Panc1 (cell line): ENCODE data around the gene ENTHD1. TPM values are rescaled to one million over a fixed set of nuclear protein-coding genes. Genes with fewer than 3 reads are reported as not detected.

Experiments used
- ATAC-seq: fragments of 200-7000 bp; cut with Tn5 transposase; 2 replicates; pipeline ENCODE4 v1.9.1; 2020; ENCODE audit warnings: mild to moderate bottlenecking, moderate library complexity
- BruUV-seq: library from RNA; stranded (reverse); fragments of 400-500 nt; replicated peaks from 2 replicates; lab custom pipeline; 2021; lab: Mats Ljungman, UMichigan
- CTCF ChIA-PET: fragments of 300-600 bp; sonication (Branson Sonifier 250); formaldehyde crosslinking; loops from one replicate; lab custom pipeline; 2022; ENCODE audit warnings: antibody characterized with exemption; lab: Charles Lee
- POLR2A ChIA-PET: fragments of 300-600 bp; sonication (Branson Sonifier 250); formaldehyde crosslinking; loops from one replicate; lab custom pipeline; 2022; ENCODE audit warnings: antibody characterized with exemption; lab: Charles Lee
- DNase-seq: peaks from one replicate; pipeline ENCODE4 v3.0.0-alpha.2; 2010; ENCODE audit warnings: low read depth, low spot score
- H3K27ac ChIP-seq: 2 replicates; pipeline ENCODE4 v1.5.1; 2011; ENCODE audit warnings: mild to moderate bottlenecking, low read length, inconsistent platforms
- H3K27me3 ChIP-seq: fragments of 200-500 bp; sonication (Bioruptor generic); 2 replicates; pipeline ENCODE4 v1.6.0; 2014; ENCODE audit warnings: low read length, inconsistent platforms; ENCODE audit not compliant: control insufficient read depth, insufficient read depth
- H3K36me3 ChIP-seq: fragments of 200-500 bp; sonication (Bioruptor generic); 2 replicates; pipeline ENCODE4 v1.5.1; 2014; ENCODE audit warnings: inconsistent platforms, mild to moderate bottlenecking, low read length, moderate library complexity; ENCODE audit not compliant: control insufficient read depth, insufficient read depth
- H3K4me1 ChIP-seq: 2 replicates; pipeline ENCODE4 v1.5.1; 2011; ENCODE audit warnings: inconsistent platforms, mild to moderate bottlenecking, low read length, moderate library complexity; ENCODE audit not compliant: control insufficient read depth, insufficient read depth
- H3K4me3 ChIP-seq, 2 experiments: 2 replicates each; pipeline ENCODE4 v1.5.1; 2011 to 2012; ENCODE audit warnings: low read depth in 2 of 2, low read length in 2 of 2, mild to moderate bottlenecking in 2 of 2, inconsistent platforms in 1 of 2, moderate library complexity in 1 of 2
- H3K9me3 ChIP-seq: fragments of 200-500 bp; sonication (Bioruptor generic); 2 replicates; pipeline ENCODE4 v1.5.1; 2014; ENCODE audit warnings: low read depth, mild to moderate bottlenecking, inconsistent platforms, low read length, moderate library complexity; ENCODE audit not compliant: control insufficient read depth, insufficient read depth
- POLR2AphosphoS5 ChIP-seq: IDR thresholded peaks from 2 replicates; pipeline ENCODE4 v1.6.1; 2012; ENCODE audit warnings: mild to moderate bottlenecking, low read depth, low read length, moderate library complexity
- TCF7L2 ChIP-seq: IDR thresholded peaks from 2 replicates; pipeline ENCODE4 v1.6.1; 2011; ENCODE audit warnings: mild to moderate bottlenecking, low read depth, low read length, inconsistent platforms
- in situ Hi-C: cut with HindIII; loops from 2 replicates; pipeline ENCODE4 v1.10.0; 2016; ENCODE audit warnings: low sequenced_read_pairs, low pct_unique_long_range_greater_than_20kb
- intact Hi-C: fragments of 100-400 bp; cut with micrococcal nuclease; formaldehyde crosslinking; loops from one replicate; pipeline ENCODE4 v1.10.0; 2022; ENCODE audit not compliant: unreplicated experiment
- total RNA-seq: library from RNA; stranded (reverse); gene quantifications from one replicate; pipeline ENCODE4 v1.2.1, GENCODE V29; 2021; ENCODE audit not compliant: unreplicated experiment
- TF ChIP-seq, protein P1 (sequence below): fragments of 450-650 bp; IDR thresholded peaks from 2 replicates; pipeline ENCODE4 v1.5.1; 2017; ENCODE audit warnings: mild to moderate bottlenecking
- TF ChIP-seq, protein P2 (sequence below), 2 experiments: IDR thresholded peaks; 2 replicates each; pipeline ENCODE4 v1.6.1; 2011 to 2012; ENCODE audit warnings: low read depth in 2 of 2, control low read depth in 1 of 2, low read length in 1 of 2, mild to moderate bottlenecking in 1 of 2, moderate library complexity in 1 of 2; ENCODE audit not compliant: insufficient read depth in 1 of 2

The ENTHD1 gene
- total RNA-seq, 1 experiment from 2014 or later, result not detected

DNA sequence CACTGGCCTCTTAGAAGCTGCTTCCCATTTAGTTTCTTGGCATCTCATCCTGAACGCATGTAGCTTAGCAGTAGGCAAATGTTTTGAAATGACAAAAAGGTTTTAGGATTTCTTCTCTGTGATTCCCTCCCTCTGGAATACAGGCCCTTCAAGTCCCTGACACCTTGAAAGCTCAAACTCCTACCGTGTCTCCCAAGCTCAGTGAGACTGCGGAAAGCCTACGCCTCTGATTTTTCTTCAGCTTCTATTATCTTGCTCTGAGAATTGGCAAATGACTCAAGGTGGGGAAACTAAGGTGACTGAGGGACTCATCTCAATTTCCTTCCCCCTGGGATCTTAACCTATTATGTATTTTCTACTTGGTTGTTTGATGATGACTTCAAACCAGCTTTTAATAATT is 130.3 kb downstream of the ENTHD1 start:
- POLR2A ChIA-PET, result no interaction called here
- in situ Hi-C loops (no loop called here), intact Hi-C loops (no loop called here)
- Histone ChIP-seq H3K27me3 (peaks cover 4% of the 10 kb centered on the region; the same call in 1 of the 2 replicates), H3K4me1 (no peaks in the 10 kb centered on the region), H3K4me3 (no peak overlapping the region), H3K36me3 (no peaks in the 10 kb centered on the region; the same call in 1 of the 2 replicates), H3K9me3 (no peaks in the 10 kb centered on the region), H3K27ac (no peak overlapping the region)
- CTCF ChIA-PET, result no interaction called here
- no TSS peak for BruUV-seq
- TF ChIP-seq, protein P1, sequence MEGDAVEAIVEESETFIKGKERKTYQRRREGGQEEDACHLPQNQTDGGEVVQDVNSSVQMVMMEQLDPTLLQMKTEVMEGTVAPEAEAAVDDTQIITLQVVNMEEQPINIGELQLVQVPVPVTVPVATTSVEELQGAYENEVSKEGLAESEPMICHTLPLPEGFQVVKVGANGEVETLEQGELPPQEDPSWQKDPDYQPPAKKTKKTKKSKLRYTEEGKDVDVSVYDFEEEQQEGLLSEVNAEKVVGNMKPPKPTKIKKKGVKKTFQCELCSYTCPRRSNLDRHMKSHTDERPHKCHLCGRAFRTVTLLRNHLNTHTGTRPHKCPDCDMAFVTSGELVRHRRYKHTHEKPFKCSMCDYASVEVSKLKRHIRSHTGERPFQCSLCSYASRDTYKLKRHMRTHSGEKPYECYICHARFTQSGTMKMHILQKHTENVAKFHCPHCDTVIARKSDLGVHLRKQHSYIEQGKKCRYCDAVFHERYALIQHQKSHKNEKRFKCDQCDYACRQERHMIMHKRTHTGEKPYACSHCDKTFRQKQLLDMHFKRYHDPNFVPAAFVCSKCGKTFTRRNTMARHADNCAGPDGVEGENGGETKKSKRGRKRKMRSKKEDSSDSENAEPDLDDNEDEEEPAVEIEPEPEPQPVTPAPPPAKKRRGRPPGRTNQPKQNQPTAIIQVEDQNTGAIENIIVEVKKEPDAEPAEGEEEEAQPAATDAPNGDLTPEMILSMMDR, result no peak
- TF ChIP-seq, protein P2, sequence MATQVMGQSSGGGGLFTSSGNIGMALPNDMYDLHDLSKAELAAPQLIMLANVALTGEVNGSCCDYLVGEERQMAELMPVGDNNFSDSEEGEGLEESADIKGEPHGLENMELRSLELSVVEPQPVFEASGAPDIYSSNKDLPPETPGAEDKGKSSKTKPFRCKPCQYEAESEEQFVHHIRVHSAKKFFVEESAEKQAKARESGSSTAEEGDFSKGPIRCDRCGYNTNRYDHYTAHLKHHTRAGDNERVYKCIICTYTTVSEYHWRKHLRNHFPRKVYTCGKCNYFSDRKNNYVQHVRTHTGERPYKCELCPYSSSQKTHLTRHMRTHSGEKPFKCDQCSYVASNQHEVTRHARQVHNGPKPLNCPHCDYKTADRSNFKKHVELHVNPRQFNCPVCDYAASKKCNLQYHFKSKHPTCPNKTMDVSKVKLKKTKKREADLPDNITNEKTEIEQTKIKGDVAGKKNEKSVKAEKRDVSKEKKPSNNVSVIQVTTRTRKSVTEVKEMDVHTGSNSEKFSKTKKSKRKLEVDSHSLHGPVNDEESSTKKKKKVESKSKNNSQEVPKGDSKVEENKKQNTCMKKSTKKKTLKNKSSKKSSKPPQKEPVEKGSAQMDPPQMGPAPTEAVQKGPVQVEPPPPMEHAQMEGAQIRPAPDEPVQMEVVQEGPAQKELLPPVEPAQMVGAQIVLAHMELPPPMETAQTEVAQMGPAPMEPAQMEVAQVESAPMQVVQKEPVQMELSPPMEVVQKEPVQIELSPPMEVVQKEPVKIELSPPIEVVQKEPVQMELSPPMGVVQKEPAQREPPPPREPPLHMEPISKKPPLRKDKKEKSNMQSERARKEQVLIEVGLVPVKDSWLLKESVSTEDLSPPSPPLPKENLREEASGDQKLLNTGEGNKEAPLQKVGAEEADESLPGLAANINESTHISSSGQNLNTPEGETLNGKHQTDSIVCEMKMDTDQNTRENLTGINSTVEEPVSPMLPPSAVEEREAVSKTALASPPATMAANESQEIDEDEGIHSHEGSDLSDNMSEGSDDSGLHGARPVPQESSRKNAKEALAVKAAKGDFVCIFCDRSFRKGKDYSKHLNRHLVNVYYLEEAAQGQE (IDR thresholded peaks at IDR 0.05; ENCODE audit: insufficient read depth in 1 of 2, low read depth in 2 of 2, low read length in 1 of 2), result no peak
- TF ChIP-seq TCF7L2 (no peak), POLR2AphosphoS5 (no peak)
- ATAC-seq (no peak), DNase-seq (no peak)

DNA sequence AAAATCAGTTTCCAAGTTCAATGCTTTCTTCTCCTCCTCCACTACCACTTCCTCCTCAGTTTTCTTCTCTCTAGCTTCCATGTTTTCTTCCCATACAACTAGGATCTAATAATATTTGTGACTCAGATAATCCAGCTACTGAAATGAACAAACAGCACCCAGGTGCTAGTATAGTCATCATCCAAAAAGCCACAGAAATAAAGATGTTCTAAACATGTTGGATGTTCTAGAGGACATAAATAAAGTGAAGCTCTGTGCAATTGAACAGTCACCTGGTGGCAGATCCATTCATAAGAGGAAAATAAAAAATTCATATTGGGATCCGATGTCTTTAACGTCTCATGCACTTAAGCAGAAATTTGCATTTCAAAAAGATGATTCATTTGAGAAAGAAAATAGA is 142.8 kb downstream of the ENTHD1 start:
- no TSS peak for BruUV-seq
- no peaks in the 10 kb centered on the region for H3K9me3 ChIP-seq
- no peak for TF ChIP-seq POLR2AphosphoS5
- no peak for TF ChIP-seq TCF7L2
- TF ChIP-seq, protein P1, result no peak
- TF ChIP-seq, protein P2 (IDR thresholded peaks at IDR 0.05; ENCODE audit: insufficient read depth in 1 of 2, low read depth in 2 of 2, low read length in 1 of 2), result no peak
- no peak for ATAC-seq
- no peak overlapping the region for H3K27ac ChIP-seq
- DNase-seq, result no peak
- CTCF ChIA-PET, result no interaction called here
- intact Hi-C loops, result no loop called here
- H3K36me3 ChIP-seq, result no peaks in the 10 kb centered on the region
- no peaks in the 10 kb centered on the region for H3K4me1 ChIP-seq
- peaks cover 11% of the 10 kb centered on the region; the same call in 1 of the 2 replicates for H3K27me3 ChIP-seq
- POLR2A ChIA-PET, result no interaction called here
- H3K4me3 ChIP-seq, result no peak overlapping the region
- in situ Hi-C loops, result no loop called here
